H1 (cell line): ENCODE results near the gene IL27RA. TPM values are rescaled to one million over a fixed set of nuclear protein-coding genes. Genes with fewer than 3 reads are reported as not detected.

ENCODE experiments used
- CTCF ChIA-PET: fragments of 300-600 bp; sonication (Branson Sonifier 250); formaldehyde crosslinking; loops from one replicate; lab custom pipeline; 2021; ENCODE audit not compliant: partially characterized antibody; lab: Charles Lee
- POLR2A ChIA-PET: fragments of 300-600 bp; sonication (Branson Sonifier 250); formaldehyde crosslinking; loops from one replicate; lab custom pipeline; 2021; ENCODE audit warnings: inconsistent platforms; ENCODE audit not compliant: partially characterized antibody; lab: Charles Lee
- DNase-seq, 2 experiments: peaks; one replicate each; pipeline versions ENCODE4 v3.0.0 to v3.0.0-alpha.2; 2010 to 2022; ENCODE audit warnings: low spot score in 2 of 2, low read depth in 1 of 2, mixed read lengths in 1 of 2
- FAIRE-seq: peaks from 2 replicates; lab custom pipeline; 2011; peaks lifted over from hg19 to GRCh38; lab: Jason Lieb, UNC
- H2AFZ ChIP-seq: 2 replicates; pipeline ENCODE4 v1.8.1; 2012; ENCODE audit warnings: low read length, inconsistent platforms
- H2AK5ac ChIP-seq: 2 replicates; pipeline ENCODE4 v1.6.1; 2013; ENCODE audit warnings: low read depth, low read length
- H2BK120ac ChIP-seq: replicated peaks from 2 replicates; pipeline ENCODE3; 2013; ENCODE audit warnings: low read depth, low read length, inconsistent platforms
- H2BK12ac ChIP-seq: 2 replicates; pipeline ENCODE4 v1.6.1; 2013; ENCODE audit warnings: low read depth, low read length
- H2BK15ac ChIP-seq: 2 replicates; pipeline ENCODE4 v1.6.1; 2013; ENCODE audit warnings: low read length
- H2BK20ac ChIP-seq: 2 replicates; pipeline ENCODE4 v1.6.1; 2013; ENCODE audit warnings: low read length
- H2BK5ac ChIP-seq: 2 replicates; pipeline ENCODE4 v1.6.1; 2013; ENCODE audit warnings: low read depth, low read length
- H3K14ac ChIP-seq: 2 replicates; pipeline ENCODE4 v1.6.1; 2013; ENCODE audit warnings: inconsistent platforms; ENCODE audit not compliant: insufficient read length
- H3K18ac ChIP-seq: 2 replicates; pipeline ENCODE4 v1.6.1; 2013; ENCODE audit warnings: low read length; ENCODE audit errors: extremely low read depth
- H3K23ac ChIP-seq: 2 replicates; pipeline ENCODE4 v1.6.1; 2013; ENCODE audit warnings: inconsistent platforms; ENCODE audit not compliant: insufficient read length
- H3K23me2 ChIP-seq: 2 replicates; pipeline ENCODE4 v1.6.1; 2013; ENCODE audit warnings: low read depth, low read length
- H3K27ac ChIP-seq: 2 replicates; pipeline ENCODE4 v1.6.1; 2011; ENCODE audit warnings: low read depth, low read length, inconsistent platforms
- H3K27me3 ChIP-seq, 4 experiments: replicated peaks in 1 of 4; 1 replicate in 1 of 4; 2 replicates in 3 of 4; pipeline versions ENCODE4 v1.6.1 to v1.8.1; 2011 to 2013; ENCODE audit warnings: low read length in 3 of 4, mild to moderate bottlenecking in 3 of 4, inconsistent platforms in 2 of 4, mixed read lengths in 2 of 4, moderate library complexity in 1 of 4; ENCODE audit not compliant: control insufficient read depth in 3 of 4, insufficient read depth in 3 of 4; ENCODE audit errors: extremely low read depth in 1 of 4
- H3K36me3 ChIP-seq, 4 experiments: 2 replicates each; pipeline versions ENCODE4 v1.6.1 to v1.8.1; 2011 to 2013; ENCODE audit warnings: mild to moderate bottlenecking in 4 of 4, low read length in 3 of 4, moderate library complexity in 2 of 4, control low read depth in 1 of 4, inconsistent platforms in 1 of 4; ENCODE audit not compliant: insufficient read depth in 4 of 4, control insufficient read depth in 2 of 4
- H3K4ac ChIP-seq: replicated peaks from 2 replicates; pipeline ENCODE3; 2013; ENCODE audit warnings: low read length, low read depth, mixed read lengths, inconsistent platforms; ENCODE audit not compliant: insufficient read length
- H3K4me1 ChIP-seq, 4 experiments: replicated peaks in 1 of 4; 1 replicate in 1 of 4; 2 replicates in 3 of 4; pipeline versions ENCODE4 v1.6.1 to v1.8.1; 2011 to 2013; ENCODE audit warnings: low read length in 3 of 4, inconsistent platforms in 2 of 4, mixed read lengths in 1 of 4; ENCODE audit not compliant: insufficient read depth in 4 of 4, control insufficient read depth in 3 of 4
- H3K4me2 ChIP-seq, 2 experiments: 2 replicates each; pipeline versions ENCODE4 v1.6.1 to v1.8.1; 2011 to 2013; ENCODE audit warnings: low read depth in 2 of 2, low read length in 2 of 2, control low read depth in 1 of 2, inconsistent platforms in 1 of 2, mild to moderate bottlenecking in 1 of 2; ENCODE audit not compliant: insufficient read depth in 1 of 2
- H3K4me3 ChIP-seq, 4 experiments: fragments of 200-600, 300-600 bp in 1 of 4; sonication (generic), shearing (Covaris generic), sonication (Bioruptor Twin) in 1 of 4; 2 replicates each; pipeline versions ENCODE4 v1.5.1 to v1.8.1; 2011 to 2016; ENCODE audit warnings: low read length in 4 of 4, low read depth in 3 of 4, control low read depth in 2 of 4, inconsistent platforms in 2 of 4, mild to moderate bottlenecking in 2 of 4, mixed read lengths in 1 of 4, moderate library complexity in 1 of 4; ENCODE audit not compliant: insufficient read depth in 2 of 4; ENCODE audit errors: extremely low read depth in 1 of 4
- H3K56ac ChIP-seq: replicated peaks from 2 replicates; pipeline ENCODE3; 2013; ENCODE audit warnings: low read depth, mild to moderate bottlenecking, mixed read lengths, low read length, inconsistent platforms; ENCODE audit not compliant: insufficient read length
- H3K79me1 ChIP-seq: 2 replicates; pipeline ENCODE4 v1.6.1; 2013; ENCODE audit warnings: low read depth, low read length, control low read depth
- H3K79me2 ChIP-seq, 2 experiments: 2 replicates each; pipeline versions ENCODE4 v1.6.1 to v1.8.1; 2012 to 2013; ENCODE audit warnings: low read length in 2 of 2, mild to moderate bottlenecking in 2 of 2, inconsistent platforms in 1 of 2; ENCODE audit not compliant: insufficient read depth in 2 of 2, control insufficient read depth in 1 of 2
- H3K9ac ChIP-seq, 4 experiments: replicated peaks in 1 of 4; 1 replicate in 1 of 4; 2 replicates in 3 of 4; pipeline versions ENCODE4 v1.6.1 to v1.8.1; 2011 to 2013; ENCODE audit warnings: low read depth in 3 of 4, low read length in 3 of 4, control low read depth in 2 of 4, mild to moderate bottlenecking in 2 of 4, moderate library complexity in 2 of 4, inconsistent platforms in 1 of 4; ENCODE audit errors: extremely low read depth in 1 of 4
- H3K9me3 ChIP-seq, 2 experiments: 2 replicates each; pipeline versions ENCODE4 v1.6.1 to v1.8.1; 2012 to 2013; ENCODE audit warnings: mild to moderate bottlenecking in 2 of 2, moderate library complexity in 2 of 2, control low read depth in 1 of 2, inconsistent platforms in 1 of 2, low read depth in 1 of 2, low read length in 1 of 2, mixed read lengths in 1 of 2; ENCODE audit not compliant: insufficient read depth in 2 of 2
- H4K20me1 ChIP-seq, 2 experiments: replicated peaks in 1 of 2; 2 replicates each; pipeline versions ENCODE3 to v1.8.1; 2011 to 2013; ENCODE audit warnings: inconsistent platforms in 2 of 2, low read length in 2 of 2, mild to moderate bottlenecking in 1 of 2; ENCODE audit not compliant: insufficient read depth in 2 of 2, control insufficient read depth in 1 of 2
- H4K5ac ChIP-seq: 2 replicates; pipeline ENCODE4 v1.6.1; 2013; ENCODE audit warnings: low read length, low read depth, mixed read lengths, inconsistent platforms; ENCODE audit not compliant: insufficient read length
- H4K8ac ChIP-seq: 2 replicates; pipeline ENCODE4 v1.8.0; 2013; ENCODE audit warnings: mild to moderate bottlenecking, moderate library complexity, low read length, inconsistent platforms; ENCODE audit not compliant: insufficient read depth; ENCODE audit errors: extremely low read depth
- H4K91ac ChIP-seq: replicated peaks from 2 replicates; pipeline ENCODE3; 2013; ENCODE audit warnings: low read length, mixed read lengths, inconsistent platforms; ENCODE audit not compliant: insufficient read length
- CREB1 ChIP-seq: IDR thresholded peaks from 2 replicates; pipeline ENCODE4 v1.6.1; 2012; ENCODE audit warnings: inconsistent platforms
- KDM4A ChIP-seq: IDR thresholded peaks from one replicate; pipeline ENCODE4 v1.7.1; 2012; ENCODE audit warnings: low read depth, mild to moderate bottlenecking, moderate library complexity, low read length, inconsistent platforms; ENCODE audit not compliant: severe bottlenecking
- NANOG ChIP-seq: IDR thresholded peaks from 2 replicates; pipeline ENCODE4 v1.6.1; 2011; ENCODE audit warnings: low read length, low read depth, mild to moderate bottlenecking, inconsistent platforms; ENCODE audit not compliant: insufficient read depth, poor library complexity, severe bottlenecking
- RAD21 ChIP-seq, 2 experiments: IDR thresholded peaks in 1 of 2; conservative IDR thresholded peaks in 1 of 2; 2 replicates each; pipeline ENCODE4 v1.6.1; 2011; ENCODE audit warnings: low read depth in 2 of 2, low read length in 2 of 2, improper control_type of control experiment in 1 of 2, inconsistent platforms in 1 of 2, mild to moderate bottlenecking in 1 of 2, moderate library complexity in 1 of 2
- RBBP5 ChIP-seq: IDR thresholded peaks from 2 replicates; pipeline ENCODE4 v1.7.1; 2012; ENCODE audit warnings: low read depth, mild to moderate bottlenecking, inconsistent platforms, low read length, moderate library complexity, borderline replicate concordance
- SIN3A ChIP-seq, 2 experiments: IDR thresholded peaks in 1 of 2; conservative IDR thresholded peaks in 1 of 2; 2 replicates each; pipeline ENCODE4 v1.6.1; 2011 to 2012; ENCODE audit warnings: low read length in 2 of 2, improper control_type of control experiment in 1 of 2, low read depth in 1 of 2, mild to moderate bottlenecking in 1 of 2
- WGBS, 2 experiments: shearing (Covaris generic) in 1 of 2; methylation state at CpG; one replicate each; pipeline versions ENCODE4 v1.1.6 to v1.1.7; 2013 to 2015; ENCODE audit warnings: low lambda C conversion rate in 2 of 2, mixed read lengths in 2 of 2, inconsistent platforms in 1 of 2, low coverage in 1 of 2, missing lambda C conversion rate in 1 of 2; ENCODE audit not compliant: insufficient replicate concordance in 2 of 2, insufficient coverage in 1 of 2, insufficient read length in 1 of 2; ENCODE audit errors: extremely low coverage in 1 of 2, missing lambda C conversion rate in 1 of 2; 5-methylcytosine and 5-hydroxymethylcytosine counted together
- polyA plus RNA-seq, 7 experiments: library from polyadenylated mRNA; depleted of rRNA in 3 of 7; stranded (reverse) in 5 of 7; unstranded in 2 of 7; fragments of >200 nt in 5 of 7; fragments of 200-250 nt in 2 of 7; gene quantifications; 1 replicate in 5 of 7; 2 replicates in 1 of 7; 4 replicates in 1 of 7; pipeline versions ENCODE4 v1.2.1 to v1.2.3, GENCODE V29; 2011 to 2013; ENCODE audit warnings: missing spikeins in 2 of 7, mixed read lengths in 2 of 7
- total RNA-seq: library from RNA; stranded (reverse); fragmentation: NEBNext Ultra II Directional; extraction: Animal tissue kit (Norgen Biotek cat#: 25700); gene quantifications from 2 replicates; pipeline ENCODE4 v1.2.1, GENCODE V29; 2021
- TF ChIP-seq, protein P1 (sequence below), 3 experiments: IDR thresholded peaks; 1 replicate in 2 of 3; 2 replicates in 1 of 3; pipeline versions ENCODE4 v1.5.1 to v1.6.1; 2011; ENCODE audit warnings: low read length in 3 of 3, mild to moderate bottlenecking in 3 of 3, inconsistent platforms in 2 of 3, low read depth in 1 of 3, moderate library complexity in 1 of 3; ENCODE audit not compliant: insufficient read depth in 1 of 3; ENCODE audit errors: control extremely low read depth in 1 of 3

Gene IL27RA
- total and polyA plus RNA-seq, 2 of the 8 experiments (the other 6 are each of a cell fraction or from before 2014, with no cell fraction given), result 9.9 to 14.7 TPM

DNA sequence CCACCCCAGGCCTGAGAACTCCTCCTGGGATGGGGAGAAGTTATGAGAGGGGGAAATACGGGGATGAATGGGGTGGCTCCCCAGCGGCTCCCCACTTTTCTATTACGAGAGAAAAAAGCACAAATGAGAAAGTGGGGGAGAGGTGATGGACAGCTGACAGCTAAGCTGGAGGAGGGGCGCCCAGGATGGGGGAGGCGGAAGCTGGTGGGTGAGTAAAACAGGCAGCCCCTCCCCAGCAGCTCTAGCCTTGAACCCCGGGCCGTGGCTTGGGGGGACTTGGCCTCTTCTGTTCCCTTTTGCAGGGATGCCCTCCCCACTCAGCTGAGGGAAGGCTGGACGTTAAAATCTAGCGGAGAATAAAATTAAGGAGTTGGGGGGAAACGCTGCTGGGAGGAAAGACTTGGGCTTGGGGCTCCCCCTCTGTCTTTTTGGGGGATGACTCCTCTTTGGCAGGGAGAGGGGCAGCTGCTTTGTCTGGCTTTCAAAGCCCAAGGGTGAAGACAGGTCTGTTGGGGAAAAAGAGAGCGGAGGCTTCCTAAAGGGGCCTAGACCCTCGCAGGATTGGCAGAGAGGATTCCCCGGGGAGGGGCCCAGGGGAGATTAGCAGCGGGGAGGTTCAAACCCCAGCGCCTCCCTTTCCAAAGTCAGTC is 60.4 kb downstream of the IL27RA start:
- Histone ChIP-seq H3K18ac (no peak overlapping the region; the same call in none of the 2 replicates), H4K5ac (no peak overlapping the region), H3K4ac (no peak overlapping the region), H3K9me3 (peaks cover 8% of the 10 kb centered on the region in 2 experiments; a peak in 3 of 4 replicates), H3K27ac (no peak overlapping the region), H2BK5ac (no peak overlapping the region), H2BK20ac (no peak overlapping the region), H3K23me2 (peaks cover 11% of the 10 kb centered on the region), H3K23ac (no peak overlapping the region), H4K8ac (no peak overlapping the region), H3K4me2 (peak overlapping the region; percentile 74 to 80), H2AK5ac (no peak overlapping the region), H2BK12ac (no peak overlapping the region), H2AFZ (no peak overlapping the region), H3K36me3 (peaks cover 0 to 13% (median 4%) of the 10 kb centered on the region in 4 experiments; a peak in 3 of 8 replicates), H3K4me1 (peaks cover 3 to 5% (median 4%) of the 10 kb centered on the region in 4 experiments), H3K14ac (no peak overlapping the region), H2BK120ac (no peak overlapping the region), H3K9ac (no peak overlapping the region; a peak in 1 of 7 replicates), H3K4me3 (peak overlapping the region; percentile 48 to 83 (median 63)), H4K20me1 (peaks cover 4 to 10% of the 10 kb centered on the region in 2 experiments), H3K56ac (no peak overlapping the region), H3K79me1 (no peaks in the 10 kb centered on the region), H2BK15ac (no peak overlapping the region), H4K91ac (no peak overlapping the region), H3K79me2 (no peaks in the 10 kb centered on the region), H3K27me3 (peaks cover 0 to 6% (median 2%) of the 10 kb centered on the region in 4 experiments; a peak in 4 of 7 replicates)
- 10% methylated on average over 15 of the region's 15 CpGs; no CpG with 5 or more reads in 1 of the 2 experiments for WGBS, 2 experiments
- TF ChIP-seq SIN3A (conservative IDR thresholded peaks at IDR 0.05 in 1 of 2, IDR thresholded peaks at IDR 0.05 in 1 of 2; ENCODE audit: low read depth in 1 of 2, low read length in 2 of 2) (0 out of 4 replicates have a peak, but pooled peaks of 1 of the 2 experiments have one; percentile 14), RAD21 (IDR thresholded peaks at IDR 0.05 in 1 of 2, conservative IDR thresholded peaks at IDR 0.05 in 1 of 2; ENCODE audit: low read depth in 2 of 2, low read length in 2 of 2) (peak in 1 of 2 experiments; percentile 17; a peak in 1 of 4 replicates), RBBP5 (no peak), NANOG (no peak), CREB1 (no peak), KDM4A (peak; percentile 13)
- TF ChIP-seq, protein P1, sequence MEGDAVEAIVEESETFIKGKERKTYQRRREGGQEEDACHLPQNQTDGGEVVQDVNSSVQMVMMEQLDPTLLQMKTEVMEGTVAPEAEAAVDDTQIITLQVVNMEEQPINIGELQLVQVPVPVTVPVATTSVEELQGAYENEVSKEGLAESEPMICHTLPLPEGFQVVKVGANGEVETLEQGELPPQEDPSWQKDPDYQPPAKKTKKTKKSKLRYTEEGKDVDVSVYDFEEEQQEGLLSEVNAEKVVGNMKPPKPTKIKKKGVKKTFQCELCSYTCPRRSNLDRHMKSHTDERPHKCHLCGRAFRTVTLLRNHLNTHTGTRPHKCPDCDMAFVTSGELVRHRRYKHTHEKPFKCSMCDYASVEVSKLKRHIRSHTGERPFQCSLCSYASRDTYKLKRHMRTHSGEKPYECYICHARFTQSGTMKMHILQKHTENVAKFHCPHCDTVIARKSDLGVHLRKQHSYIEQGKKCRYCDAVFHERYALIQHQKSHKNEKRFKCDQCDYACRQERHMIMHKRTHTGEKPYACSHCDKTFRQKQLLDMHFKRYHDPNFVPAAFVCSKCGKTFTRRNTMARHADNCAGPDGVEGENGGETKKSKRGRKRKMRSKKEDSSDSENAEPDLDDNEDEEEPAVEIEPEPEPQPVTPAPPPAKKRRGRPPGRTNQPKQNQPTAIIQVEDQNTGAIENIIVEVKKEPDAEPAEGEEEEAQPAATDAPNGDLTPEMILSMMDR (IDR thresholded peaks at IDR 0.05; ENCODE audit: control extremely low read depth in 1 of 3, insufficient read depth in 1 of 3, low read depth in 1 of 3, low read length in 3 of 3), result peak; percentile 6 to 32 (median 32)
- FAIRE-seq, result no peak
- POLR2A ChIA-PET, result interaction anchor here (1.0 to 1.7 kb wide), 12 partner anchors 11 to 380 kb away, joined by 3 to 6 read pairs (median 4); partner anchors contain the start of genes ASF1B and PRKACA
- DNase-seq, result peak in 1 of 2 experiments; percentile 77
- CTCF ChIA-PET, result interaction anchor here (0.8 to 2.2 kb wide), 7 partner anchors 10 to 56 kb away, joined by 3 to 11 read pairs (median 4); a partner anchor contains a TSS
